HepG2 (cell line): Measurements from ENCODE around the gene RAB3D. TPM values are rescaled to one million over a fixed set of nuclear protein-coding genes. Genes with fewer than 3 reads are reported as not detected.

ENCODE experiments used
- EHMT2 ChIP-seq: fragments of 200-600 bp; sonication (generic); IDR thresholded peaks from 2 replicates; pipeline ENCODE4 v1.7.0; 2017; ENCODE audit warnings: antibody characterized with exemption, low read depth, low read length, borderline replicate concordance
- MAFF ChIP-seq: IDR thresholded peaks from 2 replicates; pipeline ENCODE4 v1.6.1; 2011; ENCODE audit warnings: low read depth, low read length, improper control_type of control experiment
- MIER3 ChIP-seq: IDR thresholded peaks from 2 replicates; pipeline ENCODE4 v1.6.1; 2016; ENCODE audit warnings: missing compliant biosample characterization, borderline replicate concordance
- NCOA5 ChIP-seq: sonication (generic); formaldehyde crosslinking; IDR thresholded peaks from 2 replicates; pipeline ENCODE4 v1.4.0; 2020; ENCODE audit warnings: missing genetic modification reagents
- SP4 ChIP-seq: sonication (generic); formaldehyde crosslinking; IDR thresholded peaks from 2 replicates; pipeline ENCODE4 v1.8.1; 2023; ENCODE audit warnings: mild to moderate bottlenecking, missing genetic modification reagents
- ZNF777 ChIP-seq: sonication (generic); formaldehyde crosslinking; IDR thresholded peaks from 2 replicates; pipeline ENCODE4 v1.4.0; 2020; ENCODE audit warnings: missing genetic modification reagents
- ZNF788 ChIP-seq: sonication (generic); formaldehyde crosslinking; IDR thresholded peaks from 2 replicates; pipeline ENCODE4 v1.5.0; 2020; ENCODE audit warnings: mild to moderate bottlenecking, missing genetic modification reagents, borderline replicate concordance
- polyA plus RNA-seq, 8 experiments: library from polyadenylated mRNA; depleted of rRNA in 3 of 8; stranded (reverse) in 7 of 8; unstranded in 1 of 8; fragments of >200 nt; fragmentation: Illumina TruSeq in 4 of 8; extraction: Trizol in 4 of 8; gene quantifications; 2 replicates each; pipeline versions ENCODE4 v1.2.1 to v1.2.3, GENCODE V29; 2011 to 2016; ENCODE audit warnings: low read depth in 4 of 8, missing spikeins in 1 of 8, mixed read lengths in 1 of 8; ENCODE audit not compliant: insufficient read depth in 1 of 8
- total RNA-seq, 5 experiments: library from RNA; depleted of rRNA; stranded (reverse); fragments of >200 nt; fragmentation: Illumina TruSeq; extraction: Trizol; gene quantifications; 2 replicates each; pipeline ENCODE4 v1.2.3, GENCODE V29; 2016; ENCODE audit warnings: low read depth in 1 of 5
- TF ChIP-seq, protein P1 (sequence below): sonication (generic); formaldehyde crosslinking; IDR thresholded peaks from 2 replicates; pipeline ENCODE4 v1.4.0; 2020; ENCODE audit warnings: missing genetic modification reagents, borderline replicate concordance
- TF ChIP-seq, protein P2 (sequence below): sonication (generic); formaldehyde crosslinking; IDR thresholded peaks from 2 replicates; pipeline ENCODE4 v1.5.0; 2020; ENCODE audit warnings: mild to moderate bottlenecking, missing genetic modification reagents
- TF ChIP-seq, protein P3 (sequence below): sonication (generic); formaldehyde crosslinking; IDR thresholded peaks from 2 replicates; pipeline ENCODE4 v1.9.0; 2022; ENCODE audit warnings: missing genetic modification reagents, mild to moderate bottlenecking, borderline replicate concordance
- TF ChIP-seq, protein P4 (sequence below): sonication (generic); formaldehyde crosslinking; IDR thresholded peaks from 2 replicates; pipeline ENCODE4 v1.4.0; 2020; ENCODE audit warnings: mild to moderate bottlenecking, missing genetic modification reagents
- TF ChIP-seq, protein P5 (sequence below): sonication (generic); formaldehyde crosslinking; IDR thresholded peaks from 2 replicates; pipeline ENCODE4 v1.4.0; 2020; ENCODE audit warnings: missing genetic modification reagents

The RAB3D gene
- total and polyA plus RNA-seq, 2 of the 13 experiments (the other 11 are each of a cell fraction or from before 2014, with no cell fraction given): 2.0 to 16.1 TPM

DNA sequence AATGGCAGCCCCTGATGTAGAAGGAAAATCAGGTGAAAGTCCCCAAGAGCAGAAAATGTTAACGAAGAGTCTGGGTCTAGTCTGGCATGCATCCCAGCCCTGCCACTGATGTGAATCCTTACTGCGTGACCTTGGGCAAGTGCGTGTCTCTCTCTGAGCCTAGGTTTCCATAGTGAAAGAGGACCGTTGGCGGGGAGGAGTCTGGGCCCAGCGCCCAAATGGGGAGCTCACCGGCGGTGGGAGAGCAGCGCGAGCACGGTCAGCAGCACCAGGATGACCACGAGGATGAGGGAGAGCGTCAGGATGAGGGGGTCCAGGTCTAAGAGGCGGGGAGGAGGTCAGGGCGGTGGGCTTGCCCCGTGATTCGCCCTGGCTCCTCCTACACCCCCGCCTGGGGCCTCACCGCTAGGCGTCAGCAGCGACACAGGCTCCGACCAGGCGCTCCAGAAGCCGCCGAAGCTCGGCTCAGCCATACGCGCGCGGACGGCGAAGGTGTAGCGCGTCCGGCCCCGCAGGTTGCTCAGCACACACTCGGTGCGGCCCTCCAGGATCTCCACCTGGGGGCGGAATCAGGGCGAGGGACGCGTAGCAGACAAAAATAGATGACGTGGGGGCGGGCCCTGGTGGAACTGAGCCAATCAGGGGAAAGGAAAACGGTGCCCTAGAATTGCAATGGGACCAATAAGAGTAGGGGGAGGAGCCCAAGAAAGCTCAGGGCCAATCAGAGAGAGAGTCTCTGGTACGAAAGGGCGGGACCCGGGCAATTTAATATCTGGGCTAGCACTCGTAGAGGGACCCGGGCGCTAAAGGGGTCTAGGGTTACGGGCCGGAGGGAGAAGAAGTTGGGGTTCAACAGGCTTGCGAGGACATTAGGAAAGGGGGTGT, 41.4 kb upstream of the RAB3D start (continued):
- TF ChIP-seq, protein P1, sequence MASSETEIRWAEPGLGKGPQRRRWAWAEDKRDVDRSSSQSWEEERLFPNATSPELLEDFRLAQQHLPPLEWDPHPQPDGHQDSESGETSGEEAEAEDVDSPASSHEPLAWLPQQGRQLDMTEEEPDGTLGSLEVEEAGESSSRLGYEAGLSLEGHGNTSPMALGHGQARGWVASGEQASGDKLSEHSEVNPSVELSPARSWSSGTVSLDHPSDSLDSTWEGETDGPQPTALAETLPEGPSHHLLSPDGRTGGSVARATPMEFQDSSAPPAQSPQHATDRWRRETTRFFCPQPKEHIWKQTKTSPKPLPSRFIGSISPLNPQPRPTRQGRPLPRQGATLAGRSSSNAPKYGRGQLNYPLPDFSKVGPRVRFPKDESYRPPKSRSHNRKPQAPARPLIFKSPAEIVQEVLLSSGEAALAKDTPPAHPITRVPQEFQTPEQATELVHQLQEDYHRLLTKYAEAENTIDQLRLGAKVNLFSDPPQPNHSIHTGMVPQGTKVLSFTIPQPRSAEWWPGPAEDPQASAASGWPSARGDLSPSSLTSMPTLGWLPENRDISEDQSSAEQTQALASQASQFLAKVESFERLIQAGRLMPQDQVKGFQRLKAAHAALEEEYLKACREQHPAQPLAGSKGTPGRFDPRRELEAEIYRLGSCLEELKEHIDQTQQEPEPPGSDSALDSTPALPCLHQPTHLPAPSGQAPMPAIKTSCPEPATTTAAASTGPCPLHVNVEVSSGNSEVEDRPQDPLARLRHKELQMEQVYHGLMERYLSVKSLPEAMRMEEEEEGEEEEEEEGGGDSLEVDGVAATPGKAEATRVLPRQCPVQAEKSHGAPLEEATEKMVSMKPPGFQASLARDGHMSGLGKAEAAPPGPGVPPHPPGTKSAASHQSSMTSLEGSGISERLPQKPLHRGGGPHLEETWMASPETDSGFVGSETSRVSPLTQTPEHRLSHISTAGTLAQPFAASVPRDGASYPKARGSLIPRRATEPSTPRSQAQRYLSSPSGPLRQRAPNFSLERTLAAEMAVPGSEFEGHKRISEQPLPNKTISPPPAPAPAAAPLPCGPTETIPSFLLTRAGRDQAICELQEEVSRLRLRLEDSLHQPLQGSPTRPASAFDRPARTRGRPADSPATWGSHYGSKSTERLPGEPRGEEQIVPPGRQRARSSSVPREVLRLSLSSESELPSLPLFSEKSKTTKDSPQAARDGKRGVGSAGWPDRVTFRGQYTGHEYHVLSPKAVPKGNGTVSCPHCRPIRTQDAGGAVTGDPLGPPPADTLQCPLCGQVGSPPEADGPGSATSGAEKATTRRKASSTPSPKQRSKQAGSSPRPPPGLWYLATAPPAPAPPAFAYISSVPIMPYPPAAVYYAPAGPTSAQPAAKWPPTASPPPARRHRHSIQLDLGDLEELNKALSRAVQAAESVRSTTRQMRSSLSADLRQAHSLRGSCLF (CRISPR knock-in tag): no peak
- TF ChIP-seq MAFF (0 out of 2 replicates have a peak, but pooled peaks have one; percentile 1), ZNF788 (CRISPR knock-in tag) (peak; percentile 49; the same call in 1 of the 2 replicates), EHMT2 (no peak), ZNF777 (CRISPR knock-in tag) (no peak), NCOA5 (no peak), SP4 (peak; percentile 97), MIER3 (CRISPR knock-in tag) (0 out of 2 replicates have a peak, but pooled peaks have one; percentile 33)
- TF ChIP-seq, protein P2, sequence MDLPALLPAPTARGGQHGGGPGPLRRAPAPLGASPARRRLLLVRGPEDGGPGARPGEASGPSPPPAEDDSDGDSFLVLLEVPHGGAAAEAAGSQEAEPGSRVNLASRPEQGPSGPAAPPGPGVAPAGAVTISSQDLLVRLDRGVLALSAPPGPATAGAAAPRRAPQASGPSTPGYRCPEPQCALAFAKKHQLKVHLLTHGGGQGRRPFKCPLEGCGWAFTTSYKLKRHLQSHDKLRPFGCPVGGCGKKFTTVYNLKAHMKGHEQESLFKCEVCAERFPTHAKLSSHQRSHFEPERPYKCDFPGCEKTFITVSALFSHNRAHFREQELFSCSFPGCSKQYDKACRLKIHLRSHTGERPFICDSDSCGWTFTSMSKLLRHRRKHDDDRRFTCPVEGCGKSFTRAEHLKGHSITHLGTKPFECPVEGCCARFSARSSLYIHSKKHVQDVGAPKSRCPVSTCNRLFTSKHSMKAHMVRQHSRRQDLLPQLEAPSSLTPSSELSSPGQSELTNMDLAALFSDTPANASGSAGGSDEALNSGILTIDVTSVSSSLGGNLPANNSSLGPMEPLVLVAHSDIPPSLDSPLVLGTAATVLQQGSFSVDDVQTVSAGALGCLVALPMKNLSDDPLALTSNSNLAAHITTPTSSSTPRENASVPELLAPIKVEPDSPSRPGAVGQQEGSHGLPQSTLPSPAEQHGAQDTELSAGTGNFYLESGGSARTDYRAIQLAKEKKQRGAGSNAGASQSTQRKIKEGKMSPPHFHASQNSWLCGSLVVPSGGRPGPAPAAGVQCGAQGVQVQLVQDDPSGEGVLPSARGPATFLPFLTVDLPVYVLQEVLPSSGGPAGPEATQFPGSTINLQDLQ (CRISPR knock-in tag): no peak
- TF ChIP-seq, protein P3, sequence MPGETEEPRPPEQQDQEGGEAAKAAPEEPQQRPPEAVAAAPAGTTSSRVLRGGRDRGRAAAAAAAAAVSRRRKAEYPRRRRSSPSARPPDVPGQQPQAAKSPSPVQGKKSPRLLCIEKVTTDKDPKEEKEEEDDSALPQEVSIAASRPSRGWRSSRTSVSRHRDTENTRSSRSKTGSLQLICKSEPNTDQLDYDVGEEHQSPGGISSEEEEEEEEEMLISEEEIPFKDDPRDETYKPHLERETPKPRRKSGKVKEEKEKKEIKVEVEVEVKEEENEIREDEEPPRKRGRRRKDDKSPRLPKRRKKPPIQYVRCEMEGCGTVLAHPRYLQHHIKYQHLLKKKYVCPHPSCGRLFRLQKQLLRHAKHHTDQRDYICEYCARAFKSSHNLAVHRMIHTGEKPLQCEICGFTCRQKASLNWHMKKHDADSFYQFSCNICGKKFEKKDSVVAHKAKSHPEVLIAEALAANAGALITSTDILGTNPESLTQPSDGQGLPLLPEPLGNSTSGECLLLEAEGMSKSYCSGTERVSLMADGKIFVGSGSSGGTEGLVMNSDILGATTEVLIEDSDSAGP: peak; percentile 77; the same call in 1 of the 2 replicates
- TF ChIP-seq, protein P4, sequence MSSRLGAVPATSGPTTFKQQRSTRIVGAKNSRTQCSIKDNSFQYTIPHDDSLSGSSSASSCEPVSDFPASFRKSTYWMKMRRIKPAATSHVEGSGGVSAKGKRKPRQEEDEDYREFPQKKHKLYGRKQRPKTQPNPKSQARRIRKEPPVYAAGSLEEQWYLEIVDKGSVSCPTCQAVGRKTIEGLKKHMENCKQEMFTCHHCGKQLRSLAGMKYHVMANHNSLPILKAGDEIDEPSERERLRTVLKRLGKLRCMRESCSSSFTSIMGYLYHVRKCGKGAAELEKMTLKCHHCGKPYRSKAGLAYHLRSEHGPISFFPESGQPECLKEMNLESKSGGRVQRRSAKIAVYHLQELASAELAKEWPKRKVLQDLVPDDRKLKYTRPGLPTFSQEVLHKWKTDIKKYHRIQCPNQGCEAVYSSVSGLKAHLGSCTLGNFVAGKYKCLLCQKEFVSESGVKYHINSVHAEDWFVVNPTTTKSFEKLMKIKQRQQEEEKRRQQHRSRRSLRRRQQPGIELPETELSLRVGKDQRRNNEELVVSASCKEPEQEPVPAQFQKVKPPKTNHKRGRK (CRISPR knock-in tag): 0 out of 2 replicates have a peak, but pooled peaks have one; percentile 69
- TF ChIP-seq, protein P5, sequence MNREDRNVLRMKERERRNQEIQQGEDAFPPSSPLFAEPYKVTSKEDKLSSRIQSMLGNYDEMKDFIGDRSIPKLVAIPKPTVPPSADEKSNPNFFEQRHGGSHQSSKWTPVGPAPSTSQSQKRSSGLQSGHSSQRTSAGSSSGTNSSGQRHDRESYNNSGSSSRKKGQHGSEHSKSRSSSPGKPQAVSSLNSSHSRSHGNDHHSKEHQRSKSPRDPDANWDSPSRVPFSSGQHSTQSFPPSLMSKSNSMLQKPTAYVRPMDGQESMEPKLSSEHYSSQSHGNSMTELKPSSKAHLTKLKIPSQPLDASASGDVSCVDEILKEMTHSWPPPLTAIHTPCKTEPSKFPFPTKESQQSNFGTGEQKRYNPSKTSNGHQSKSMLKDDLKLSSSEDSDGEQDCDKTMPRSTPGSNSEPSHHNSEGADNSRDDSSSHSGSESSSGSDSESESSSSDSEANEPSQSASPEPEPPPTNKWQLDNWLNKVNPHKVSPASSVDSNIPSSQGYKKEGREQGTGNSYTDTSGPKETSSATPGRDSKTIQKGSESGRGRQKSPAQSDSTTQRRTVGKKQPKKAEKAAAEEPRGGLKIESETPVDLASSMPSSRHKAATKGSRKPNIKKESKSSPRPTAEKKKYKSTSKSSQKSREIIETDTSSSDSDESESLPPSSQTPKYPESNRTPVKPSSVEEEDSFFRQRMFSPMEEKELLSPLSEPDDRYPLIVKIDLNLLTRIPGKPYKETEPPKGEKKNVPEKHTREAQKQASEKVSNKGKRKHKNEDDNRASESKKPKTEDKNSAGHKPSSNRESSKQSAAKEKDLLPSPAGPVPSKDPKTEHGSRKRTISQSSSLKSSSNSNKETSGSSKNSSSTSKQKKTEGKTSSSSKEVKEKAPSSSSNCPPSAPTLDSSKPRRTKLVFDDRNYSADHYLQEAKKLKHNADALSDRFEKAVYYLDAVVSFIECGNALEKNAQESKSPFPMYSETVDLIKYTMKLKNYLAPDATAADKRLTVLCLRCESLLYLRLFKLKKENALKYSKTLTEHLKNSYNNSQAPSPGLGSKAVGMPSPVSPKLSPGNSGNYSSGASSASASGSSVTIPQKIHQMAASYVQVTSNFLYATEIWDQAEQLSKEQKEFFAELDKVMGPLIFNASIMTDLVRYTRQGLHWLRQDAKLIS: no peak
